ENCODE data around the gene SEMA6B.
A peak's percentile ranks its signal among the peaks of the same experiment; 100 is the strongest.

The SEMA6B gene

GRCh38 chr19:4510435-4511255 is 48.8 kb downstream of the SEMA6B start:
- DNase-seq: no peak

GRCh38 chr19:4508698-4509097 is 50.8 kb downstream of the SEMA6B start:
- DNase-seq: no peak

DNA sequence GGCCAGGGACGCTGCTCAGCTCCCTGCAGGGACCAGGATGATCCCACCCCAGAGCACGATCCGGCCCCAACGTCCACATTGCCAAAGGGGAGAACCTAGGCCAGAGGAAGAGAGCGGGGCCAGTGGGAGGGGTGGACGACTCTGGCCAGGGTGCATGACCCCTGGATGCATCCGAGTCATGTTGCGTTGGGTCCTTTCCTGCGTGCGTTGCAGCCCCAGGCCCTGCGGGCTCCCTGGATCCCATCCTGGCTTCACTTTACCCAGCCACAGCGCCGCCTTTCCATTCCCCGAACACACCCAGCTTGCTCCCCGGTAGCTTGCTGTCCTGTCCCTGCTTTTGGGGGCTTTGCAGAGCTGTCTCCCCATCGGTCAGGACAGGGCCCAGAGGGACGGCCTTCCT is 51.7 kb downstream of the SEMA6B start:
- no peak for DNase-seq

DNA sequence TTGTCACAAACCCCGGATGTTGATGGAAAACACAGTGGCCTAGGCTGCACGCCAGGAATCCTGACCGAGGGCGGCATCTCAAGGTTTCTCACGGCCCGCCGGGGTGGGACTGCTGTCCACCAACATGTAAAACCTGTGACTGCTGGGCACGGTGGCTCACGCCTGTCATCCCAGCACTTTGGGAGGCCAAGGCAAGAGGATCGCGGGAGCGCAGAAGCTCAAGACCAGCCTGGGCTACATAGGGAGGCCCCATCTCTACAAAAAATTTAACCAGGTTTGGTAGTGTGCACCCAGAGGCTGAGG is 52.4 kb downstream of the SEMA6B start:
- DNase-seq: no peak

DNA sequence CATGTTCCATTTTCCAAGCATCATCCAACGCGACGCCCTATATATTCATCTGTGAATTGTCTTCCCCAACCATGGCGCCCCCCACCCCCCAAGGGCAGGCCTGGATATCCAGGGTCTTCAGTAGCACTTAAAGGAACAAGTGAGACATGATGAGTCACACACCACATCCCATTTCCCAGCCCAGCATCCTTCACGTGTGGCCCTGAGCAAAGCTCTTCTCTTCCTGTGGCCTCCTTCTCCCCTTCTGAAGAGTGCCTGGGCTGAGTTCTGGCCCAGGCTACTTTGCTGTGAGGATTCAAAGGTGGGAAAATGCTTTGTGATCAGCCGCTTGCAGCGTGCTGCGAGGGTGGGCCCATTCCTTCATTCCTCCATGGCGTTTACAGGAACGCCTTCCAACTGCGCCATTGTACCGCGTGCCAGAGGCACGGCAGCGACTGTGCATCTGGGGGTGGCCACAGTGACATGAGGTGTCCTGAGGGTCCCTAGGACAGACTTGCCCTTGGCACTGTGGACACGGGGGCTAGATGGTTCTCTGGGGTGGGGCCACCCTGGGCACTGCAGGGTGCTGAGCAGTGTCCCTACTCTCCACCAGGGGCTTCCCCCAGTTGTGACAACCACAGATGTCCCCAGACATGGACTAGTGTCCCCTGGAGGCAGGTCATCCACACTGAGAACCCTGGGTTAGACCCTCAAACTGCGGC is 52.9 kb downstream of the SEMA6B start:
- DNase-seq: no peak

DNA sequence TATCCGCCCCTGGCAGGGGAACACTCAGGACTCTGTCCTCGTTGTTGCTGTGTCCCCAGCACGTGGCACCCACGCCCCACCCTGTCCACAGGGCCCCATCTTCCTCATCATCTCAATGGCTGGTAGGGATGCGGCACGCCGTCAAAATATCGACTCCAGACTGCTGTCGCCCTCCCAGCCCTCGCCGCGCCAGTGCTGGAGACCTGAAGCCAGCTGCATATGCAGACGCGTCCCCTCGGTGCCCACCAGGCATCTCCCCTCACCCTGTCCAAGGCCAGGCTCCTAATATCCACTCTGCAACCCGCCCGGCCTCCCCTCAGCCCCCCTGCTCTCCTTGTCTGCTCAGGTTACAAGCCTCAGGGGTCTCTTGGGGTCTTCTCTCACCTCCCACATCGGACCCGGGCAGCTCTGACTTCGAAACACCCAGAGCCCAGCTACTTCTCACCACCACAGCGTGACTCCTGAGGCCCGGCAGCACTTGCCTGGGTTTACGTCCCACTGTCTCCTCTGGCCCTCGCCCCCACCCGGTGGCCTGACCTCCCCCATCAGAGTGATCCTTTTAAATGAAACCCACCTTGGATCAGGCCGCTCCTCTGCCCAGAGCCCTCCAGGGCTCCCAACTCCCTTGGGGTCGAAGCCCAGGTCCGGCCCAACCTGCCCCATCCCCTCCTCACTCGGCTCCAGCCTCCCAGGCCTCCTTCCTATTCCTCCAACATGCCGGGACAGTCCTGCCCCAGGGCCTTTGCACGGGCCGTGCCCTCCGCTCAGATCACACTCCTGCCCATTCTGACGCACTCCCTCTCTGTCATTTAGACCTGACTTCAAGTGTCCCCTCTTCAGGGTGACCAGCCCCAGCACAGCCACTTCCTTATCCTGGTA is 53.7 kb downstream of the SEMA6B start:
- no peak for DNase-seq

DNA sequence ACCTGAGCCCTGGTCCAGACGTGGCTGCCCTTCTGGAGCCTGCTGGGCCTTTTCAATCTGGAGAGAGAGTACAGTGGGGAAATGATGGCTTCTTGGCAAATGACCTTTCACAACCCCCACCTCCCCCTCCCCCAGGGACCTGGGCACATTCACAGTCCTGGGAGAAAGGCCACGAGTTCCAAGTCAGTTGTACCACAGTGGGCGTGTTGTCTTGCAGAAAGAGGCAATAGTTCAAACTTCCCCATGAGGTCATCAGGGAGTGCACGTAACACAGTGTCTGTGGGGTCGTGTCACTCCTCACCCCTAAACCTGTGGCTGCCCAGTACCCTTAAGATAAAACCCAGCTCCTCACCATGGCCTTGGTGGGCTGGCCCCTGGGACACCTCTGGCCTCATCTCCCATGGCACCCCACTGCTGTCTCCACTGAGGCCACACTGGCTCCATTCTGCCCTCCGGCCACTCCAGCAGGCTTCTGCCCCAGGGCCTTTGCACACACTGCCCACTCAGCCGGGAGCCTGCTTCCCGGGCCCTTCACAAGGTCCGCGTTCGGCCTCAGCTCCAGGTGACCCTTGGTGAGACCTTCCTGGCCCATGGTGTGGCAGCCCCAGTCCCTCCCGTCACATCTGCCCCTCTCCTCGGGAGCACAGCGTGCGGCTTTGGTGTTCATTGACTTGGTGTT is 54.5 kb downstream of the SEMA6B start:
- no peak for DNase-seq

DNA sequence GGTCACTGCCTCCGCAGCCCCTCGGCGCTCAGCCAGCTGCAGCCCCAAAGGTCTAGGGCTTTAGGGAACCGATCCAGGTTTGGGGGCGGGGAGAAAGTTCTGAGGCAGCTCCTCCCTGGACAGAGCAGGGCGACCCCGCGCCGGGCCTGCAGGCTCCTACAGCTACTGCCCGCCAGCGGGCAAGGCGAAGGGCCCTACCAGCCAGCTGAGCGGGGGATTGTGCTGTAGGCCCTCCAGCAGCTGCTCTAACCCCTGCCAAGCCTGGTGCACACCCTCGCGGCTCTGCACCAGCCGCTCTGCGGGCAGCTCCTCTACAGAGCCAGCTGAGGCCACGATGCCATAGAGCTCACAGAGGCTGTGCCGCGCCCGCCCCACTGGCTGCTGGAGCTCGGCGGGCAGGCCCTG is 55.2 kb downstream of the SEMA6B start:
- DNase-seq: peak in 35 of 56 donors; percentile 6 to 79 (median 38)

DNA sequence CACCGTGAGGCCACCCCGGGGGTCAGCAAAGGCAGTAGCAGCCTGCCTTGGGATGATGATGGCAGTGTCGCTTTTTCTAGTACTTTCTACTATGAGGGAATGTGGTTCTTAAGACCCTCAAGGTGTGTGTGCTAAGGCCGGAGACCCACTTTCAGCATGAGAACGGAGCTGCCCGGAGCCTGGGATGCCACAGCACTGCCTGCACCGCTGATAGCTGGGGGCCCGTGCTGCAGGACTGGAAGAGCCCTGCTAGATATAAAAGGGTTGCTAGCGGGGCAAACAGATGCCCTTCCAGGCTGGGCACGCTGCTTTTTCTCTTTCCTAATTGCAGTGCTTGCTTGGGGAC is 55.7 kb downstream of the SEMA6B start:
- no peak for DNase-seq

DNA sequence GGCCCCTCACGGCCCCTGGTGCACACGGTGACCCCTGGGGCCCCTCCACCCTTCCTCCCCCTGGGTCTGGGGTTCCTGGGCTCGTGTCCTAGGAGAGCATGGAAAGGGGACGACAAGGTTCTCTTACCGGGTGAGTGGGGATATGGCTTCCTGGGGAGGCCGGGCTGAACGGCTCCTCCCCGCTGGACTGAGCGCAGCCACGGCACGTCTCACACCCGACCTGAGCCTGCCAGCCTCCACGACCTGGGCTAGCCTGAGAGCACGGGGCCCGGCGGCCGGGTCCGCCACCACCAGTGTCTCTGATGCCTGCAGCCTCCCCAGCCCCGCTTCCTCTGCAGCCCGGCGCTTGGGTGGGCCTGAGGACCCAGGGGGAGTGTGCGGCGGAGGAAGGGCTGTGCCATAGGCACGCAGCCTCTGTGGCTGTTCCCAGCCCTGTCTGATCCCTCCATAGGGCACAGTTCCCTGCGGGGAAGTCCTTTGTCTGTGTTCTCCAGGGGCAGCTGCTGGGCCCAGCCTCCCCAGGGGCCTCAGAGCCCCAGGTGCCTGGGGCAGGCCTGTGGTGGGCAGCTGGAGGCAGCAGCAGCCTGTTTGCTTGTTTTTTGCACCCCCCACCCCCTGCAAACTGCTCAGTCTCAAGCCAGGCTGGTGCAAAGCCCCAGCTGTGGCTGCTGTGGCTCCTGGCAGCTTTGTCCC is 56.2 kb downstream of the SEMA6B start:
- DNase-seq: no peak

DNA sequence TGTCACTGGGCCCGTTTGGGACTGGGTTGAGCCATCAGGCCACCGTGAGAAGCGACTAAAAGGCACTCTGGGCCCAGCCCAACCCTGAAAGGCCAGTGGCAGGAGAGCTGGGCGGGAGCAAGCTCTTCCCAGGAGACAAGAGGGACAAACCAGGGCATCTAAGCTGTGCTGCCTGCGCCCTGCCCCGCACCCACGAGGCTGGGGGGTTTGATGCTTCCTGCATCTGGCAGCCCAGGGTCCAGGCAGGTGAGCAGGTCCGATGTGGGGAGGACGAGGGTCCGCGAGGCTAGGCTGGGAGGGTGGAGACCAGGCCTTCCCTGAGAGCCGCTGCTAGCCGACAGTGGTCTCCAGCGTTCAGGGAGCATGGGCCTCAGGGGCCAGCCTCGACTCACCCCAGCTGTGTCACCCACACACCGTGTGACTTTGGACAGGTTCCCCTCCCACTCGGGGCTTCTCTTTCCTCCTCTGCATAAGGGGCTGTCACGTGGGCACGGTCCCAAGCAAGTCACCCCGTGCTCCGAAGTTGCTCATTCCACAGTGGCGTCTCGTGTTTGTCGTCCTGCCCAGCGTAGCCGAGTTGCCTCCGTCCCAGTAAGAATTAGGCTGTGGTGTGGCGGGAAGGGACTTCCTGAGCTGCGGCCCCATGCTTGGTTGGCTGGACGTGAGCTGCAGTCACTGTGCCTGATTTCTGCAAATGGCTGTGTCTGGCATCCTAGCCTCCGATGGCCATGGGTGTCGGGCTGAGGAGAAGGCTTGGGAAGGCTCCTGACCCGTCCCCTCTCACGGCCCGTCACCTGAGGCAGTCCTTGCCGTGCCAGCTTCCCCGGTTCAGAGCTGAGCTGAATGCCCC is 57.0 kb downstream of the SEMA6B start:
- no peak for DNase-seq

- no peak for DNase-seq
Observed at GRCh38 chr19:4501691-4502090, 57.8 kb downstream of the SEMA6B start.

DNA sequence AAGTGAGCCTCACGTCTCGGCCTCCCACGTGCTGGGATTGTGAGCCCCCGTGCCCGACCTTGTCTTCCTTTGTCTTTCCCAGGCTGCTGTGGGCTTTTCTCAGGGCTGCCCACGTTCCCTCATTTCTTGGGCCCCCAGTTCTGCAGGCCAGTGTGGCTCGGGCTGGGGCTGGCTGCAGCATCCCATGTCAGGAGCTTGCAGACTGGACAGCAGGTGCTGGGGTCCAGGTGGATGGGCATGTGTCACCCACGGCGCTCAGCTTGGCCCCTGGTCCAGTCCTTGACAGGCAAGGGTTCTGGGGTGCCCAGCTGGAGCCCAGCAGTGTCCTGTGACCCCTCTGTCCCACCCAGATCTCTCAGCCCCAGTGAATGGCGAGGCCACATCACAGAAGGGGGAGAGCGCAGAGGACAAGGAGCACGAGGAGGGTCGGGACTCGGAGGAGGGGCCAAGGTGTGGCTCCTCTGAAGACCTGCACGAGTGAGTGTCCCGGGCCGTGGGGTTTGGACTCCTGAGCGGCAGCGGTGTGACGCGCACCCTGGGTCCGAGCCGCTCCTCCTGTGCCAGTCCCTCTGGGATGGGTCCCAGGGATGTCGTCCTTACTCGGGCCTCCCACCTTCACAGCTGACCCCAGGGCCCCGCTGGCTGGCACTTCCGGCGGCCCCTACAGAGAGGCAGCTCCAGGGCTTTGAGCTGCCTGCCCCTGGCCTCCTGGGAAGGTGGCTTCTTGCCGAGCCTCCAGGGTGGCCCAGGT is 58.5 kb downstream of the SEMA6B start:
- DNase-seq: no peak

DNA sequence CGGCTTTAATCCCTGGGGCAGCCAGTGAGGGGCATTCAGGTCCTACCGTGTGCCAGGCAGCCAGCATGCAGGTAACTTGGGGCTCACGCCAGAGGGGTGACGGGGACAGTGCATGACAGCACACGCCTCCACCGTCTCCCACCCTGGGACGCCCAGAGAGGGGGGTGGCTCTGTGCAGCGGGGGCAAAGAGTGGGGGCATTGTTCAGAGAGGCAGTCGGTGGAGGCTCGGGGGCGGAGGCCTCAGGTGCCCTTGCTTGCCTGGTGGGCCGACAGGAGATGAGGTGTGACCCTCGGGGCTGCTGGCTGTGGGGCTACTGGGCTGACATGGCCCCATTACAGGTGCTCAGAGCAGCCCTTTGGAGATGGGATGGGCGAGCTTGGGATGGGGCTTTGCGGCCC is 59.6 kb downstream of the SEMA6B start:
- DNase-seq: no peak

DNA sequence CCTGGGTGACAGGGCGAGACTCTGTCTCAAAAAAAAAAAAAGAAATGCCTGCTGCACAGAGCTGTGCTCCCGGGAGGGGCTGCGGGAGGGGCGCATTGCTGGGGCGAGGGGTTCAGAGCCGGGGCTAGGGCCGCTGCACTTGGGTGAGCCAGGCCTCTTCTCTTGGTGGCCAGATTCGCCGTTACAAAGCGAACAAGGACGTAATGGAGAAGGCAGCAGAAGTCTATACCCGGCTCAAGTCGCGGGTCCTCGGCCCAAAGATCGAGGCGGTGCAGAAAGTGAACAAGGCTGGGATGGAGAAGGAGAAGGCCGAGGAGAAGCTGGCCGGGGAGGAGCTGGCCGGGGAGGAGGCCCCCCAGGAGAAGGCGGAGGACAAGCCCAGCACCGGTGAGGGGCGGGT is 60.2 kb downstream of the SEMA6B start:
- DNase-seq: no peak

GRCh38 chr19:4498694-4499093 is 60.8 kb downstream of the SEMA6B start:
- DNase-seq: no peak

- no peak for DNase-seq
Observed at GRCh38 chr19:4497770-4498389, 61.6 kb downstream of the SEMA6B start.

DNA sequence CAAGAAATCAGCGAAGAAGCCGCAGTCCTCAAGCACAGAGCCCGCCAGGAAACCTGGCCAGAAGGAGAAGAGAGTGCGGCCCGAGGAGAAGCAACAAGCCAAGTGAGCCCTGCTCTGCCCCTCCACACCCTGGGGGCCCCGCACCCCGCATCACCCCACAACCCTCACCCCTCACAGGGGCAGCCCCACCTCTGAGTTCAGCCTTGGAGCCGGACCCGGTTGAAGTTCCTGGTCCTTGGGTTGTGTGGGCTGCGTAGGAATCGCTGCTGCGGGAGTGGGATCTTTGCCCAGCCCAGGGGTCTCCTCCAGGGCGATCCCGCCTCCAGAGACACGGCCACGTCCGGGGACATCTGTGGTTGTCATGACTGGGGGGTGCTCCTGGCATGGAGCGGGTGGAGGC is 63.2 kb downstream of the SEMA6B start:
- no peak for DNase-seq

DNA sequence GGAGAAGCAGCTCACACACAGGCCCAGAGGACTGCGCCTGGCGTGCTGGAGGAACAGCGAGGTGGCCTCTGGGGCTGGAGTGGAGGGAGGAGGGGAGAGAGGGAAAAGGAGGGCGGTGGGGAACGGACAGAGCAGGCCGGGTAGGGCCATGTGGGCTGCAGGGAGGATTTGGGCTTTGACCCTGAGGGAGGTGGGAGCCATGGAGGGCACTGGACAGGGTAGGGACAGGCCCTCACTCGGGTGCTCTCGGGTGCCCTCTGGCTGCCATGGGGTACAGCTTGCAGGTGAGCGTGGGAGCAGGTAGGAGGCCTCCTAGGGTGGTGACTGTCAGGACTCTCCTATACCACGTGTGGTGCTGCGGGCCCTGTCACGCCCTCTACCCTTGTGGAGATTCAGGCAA is 64.0 kb downstream of the SEMA6B start:
- DNase-seq: no peak
